DMS 273 treated with DMSO at 0.1 percent for 48 hours (cell line): ENCODE results near the gene CADPS.
"Not testable (repeated sequence)": the region's sequence is repeated elsewhere in the genome, so short reads cannot be mapped to it uniquely, and the experiment has no call there.

Source experiments
- DNase-seq: peaks from one replicate; lab custom pipeline; 2025; lab: John Stamatoyannopoulos, UW

CADPS gene

DNA sequence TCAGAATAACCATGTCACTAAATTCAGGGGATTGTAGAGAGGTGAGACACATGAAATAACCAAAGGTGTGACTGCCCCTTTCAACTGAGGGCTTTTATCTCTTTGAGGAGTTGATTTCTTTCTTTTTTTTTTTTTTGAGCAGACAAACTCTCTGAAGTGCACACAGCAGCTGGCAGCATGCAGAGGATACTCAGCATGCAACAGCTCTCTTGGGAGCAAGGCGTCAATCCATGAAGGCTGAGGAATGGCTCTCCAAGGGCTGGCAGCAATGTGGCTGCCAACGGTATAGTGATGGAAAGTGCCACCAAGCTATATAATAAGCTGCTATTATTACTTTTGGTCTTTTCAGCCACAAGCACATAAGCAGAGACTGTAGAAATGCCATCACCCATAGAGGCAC lies 275.2 kb downstream of the CADPS start:
- DNase-seq: no peak

DNA sequence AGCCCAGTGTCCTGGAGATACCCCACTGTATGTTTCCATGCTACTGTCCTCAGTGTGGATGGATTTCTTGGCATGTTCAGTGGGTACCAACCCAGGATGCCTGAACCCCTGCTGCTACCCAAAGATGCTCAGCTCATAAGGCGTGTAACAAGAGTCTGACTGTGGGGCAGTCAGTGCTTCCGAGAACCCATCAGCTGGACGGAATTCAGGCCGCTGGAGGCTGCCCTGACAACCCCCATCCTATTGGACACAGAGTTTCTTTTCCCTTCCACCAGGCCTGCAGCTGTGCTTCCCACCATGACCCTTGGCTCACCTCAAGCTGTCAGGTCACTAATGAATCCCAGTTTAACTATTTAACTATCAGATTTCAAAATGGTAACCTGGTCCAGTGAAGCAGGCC lies 277.7 kb downstream of the CADPS start:
- DNase-seq: no peak

- DNase-seq: no peak
These were observed 282.8 kb downstream of the CADPS start for GRCh38 chr3:62592408-62592807.

GRCh38 chr3:62589078-62589477 lies 286.1 kb downstream of the CADPS start:
- DNase-seq: no peak

GRCh38 chr3:62587579-62588031 lies 287.6 kb downstream of the CADPS start:
- DNase-seq: peak; percentile 52

DNA sequence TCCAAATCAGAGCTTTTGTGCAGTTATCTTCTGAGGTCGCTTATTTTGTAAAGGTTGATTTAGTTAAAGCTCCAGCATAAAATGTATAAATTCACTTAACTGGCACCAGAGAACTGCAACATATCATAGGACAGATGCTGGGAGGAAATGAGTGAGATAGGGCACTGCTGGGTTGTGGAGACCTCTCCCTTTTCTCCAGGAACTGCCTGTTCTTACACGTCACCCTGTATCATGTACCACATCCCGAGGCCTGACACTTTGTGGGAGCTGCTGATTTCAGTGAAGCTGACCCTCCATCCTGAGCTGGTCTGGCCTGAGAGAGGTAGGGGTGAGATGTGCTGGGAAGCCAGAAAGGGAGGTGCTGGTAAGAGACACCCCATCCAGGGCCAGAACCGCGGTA lies 288.0 kb downstream of the CADPS start:
- no peak for DNase-seq

GRCh38 chr3:62586356-62586755 lies 288.9 kb downstream of the CADPS start:
- no peak for DNase-seq

DNA sequence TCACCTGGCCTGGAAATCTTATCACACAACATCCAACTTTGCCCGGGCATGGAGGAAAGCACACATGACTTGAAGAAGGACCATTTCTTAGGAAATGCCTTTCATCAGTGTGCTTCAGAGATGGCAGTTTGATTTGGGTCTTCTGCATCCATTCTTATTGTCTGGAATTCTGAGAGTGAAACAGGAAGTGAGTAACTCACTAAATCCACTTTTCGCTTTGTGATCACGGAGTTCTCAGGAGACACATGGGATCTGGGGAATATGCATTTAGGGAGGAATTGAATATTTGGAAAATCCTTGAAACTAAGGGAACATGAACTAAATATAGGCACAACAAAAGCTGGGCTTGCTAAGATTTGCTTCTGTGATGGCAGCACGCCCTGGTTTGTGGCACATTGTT lies 289.4 kb downstream of the CADPS start:
- DNase-seq: no peak

DNA sequence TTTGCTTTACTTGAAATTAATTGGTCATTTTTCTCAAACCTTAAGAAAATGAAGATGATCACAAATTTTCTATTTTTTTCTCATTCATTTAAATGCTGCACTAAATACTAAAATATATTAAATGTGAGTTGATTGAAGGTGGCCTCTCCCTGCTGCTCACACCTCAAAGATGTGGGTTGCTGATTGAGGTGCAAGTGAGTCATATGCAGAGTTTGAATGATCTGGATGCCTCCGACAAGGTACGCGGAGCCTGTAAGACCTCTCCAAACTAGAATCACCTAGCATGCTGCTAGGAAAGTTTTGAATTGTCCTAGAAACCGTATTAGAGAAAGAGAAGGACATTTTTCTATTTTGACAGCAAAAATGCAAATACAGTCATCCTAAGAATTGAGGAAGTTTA lies 290.6 kb downstream of the CADPS start:
- DNase-seq: no peak

DNA sequence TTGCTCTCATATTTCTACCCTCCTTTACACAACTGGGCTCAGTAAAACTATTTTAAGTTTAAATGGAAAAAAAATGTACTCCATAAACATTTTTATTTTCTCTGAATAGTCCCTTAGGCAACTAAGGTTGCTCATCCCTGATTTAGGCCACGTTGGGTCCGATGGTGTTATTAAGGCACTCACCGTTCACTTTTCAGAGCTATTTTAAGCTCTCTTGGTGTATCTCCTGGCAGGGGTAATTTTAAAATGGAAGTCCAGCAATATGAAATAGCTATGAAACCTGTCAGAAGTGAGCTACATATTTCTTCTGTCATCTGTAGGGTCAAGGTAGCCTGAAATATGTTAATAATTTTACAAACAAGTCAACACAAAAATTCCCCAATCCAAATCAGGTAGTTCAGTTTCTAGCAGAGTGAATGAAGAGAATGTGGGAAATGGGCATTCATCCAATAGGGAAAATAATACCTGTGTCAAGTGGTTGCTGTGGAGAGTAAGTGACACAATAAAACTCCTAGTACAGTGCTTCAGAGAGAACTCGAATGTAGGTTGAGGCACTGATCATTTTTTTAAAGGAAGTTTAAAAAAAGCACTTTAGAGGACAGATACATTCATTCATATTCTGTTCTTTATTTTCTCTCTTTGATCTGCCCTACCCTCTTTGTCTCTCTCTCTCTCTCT lies 292.6 kb downstream of the CADPS start:
- DNase-seq: no peak

GRCh38 chr3:62580485-62580884 lies 294.7 kb downstream of the CADPS start:
- not testable (repeated sequence) for DNase-seq

GRCh38 chr3:62577153-62577552 lies 298.1 kb downstream of the CADPS start:
- no peak for DNase-seq

GRCh38 chr3:62574266-62574898 lies 300.8 kb downstream of the CADPS start:
- DNase-seq: no peak

DNA sequence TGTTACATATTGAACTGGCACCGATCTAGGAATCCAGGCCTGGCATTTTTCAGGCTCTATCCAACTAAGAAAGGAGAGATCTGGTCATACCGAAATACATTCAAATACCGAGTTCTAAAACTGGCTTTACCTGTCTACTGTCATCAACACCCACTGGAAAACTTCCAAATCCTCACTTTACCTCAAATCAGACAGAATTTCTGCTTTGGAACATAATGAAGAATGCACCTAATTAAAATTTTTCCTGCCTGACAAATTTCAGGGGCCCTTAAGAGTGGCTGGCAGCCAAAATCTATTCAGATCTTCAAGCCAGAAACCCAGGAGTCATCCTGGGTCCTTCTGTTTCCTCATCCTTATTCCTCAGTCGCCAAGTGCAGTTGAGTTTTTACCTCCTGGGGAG lies 303.3 kb downstream of the CADPS start:
- no peak for DNase-seq

DNA sequence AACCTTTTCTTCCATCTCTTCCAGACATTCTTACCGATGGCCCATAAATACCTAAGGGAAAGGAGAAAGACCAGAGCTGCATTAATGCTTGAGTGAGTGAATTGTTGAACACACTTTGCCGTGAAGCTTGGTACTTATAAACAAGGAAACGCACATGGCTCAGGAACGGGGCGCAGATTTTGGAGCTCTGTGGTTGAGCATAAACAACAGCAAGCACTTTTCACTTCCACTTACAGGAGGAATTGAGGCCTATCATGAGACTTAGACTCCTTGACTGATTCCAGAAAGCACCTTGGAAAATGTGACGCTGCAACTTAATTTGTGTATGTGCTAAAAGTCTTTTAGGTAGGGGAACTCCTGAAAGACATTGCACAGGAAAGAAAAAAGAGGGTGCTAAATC lies 304.3 kb downstream of the CADPS start:
- no peak for DNase-seq

- no peak for DNase-seq
These were observed 305.6 kb downstream of the CADPS start for GRCh38 chr3:62569609-62570008.

DNA sequence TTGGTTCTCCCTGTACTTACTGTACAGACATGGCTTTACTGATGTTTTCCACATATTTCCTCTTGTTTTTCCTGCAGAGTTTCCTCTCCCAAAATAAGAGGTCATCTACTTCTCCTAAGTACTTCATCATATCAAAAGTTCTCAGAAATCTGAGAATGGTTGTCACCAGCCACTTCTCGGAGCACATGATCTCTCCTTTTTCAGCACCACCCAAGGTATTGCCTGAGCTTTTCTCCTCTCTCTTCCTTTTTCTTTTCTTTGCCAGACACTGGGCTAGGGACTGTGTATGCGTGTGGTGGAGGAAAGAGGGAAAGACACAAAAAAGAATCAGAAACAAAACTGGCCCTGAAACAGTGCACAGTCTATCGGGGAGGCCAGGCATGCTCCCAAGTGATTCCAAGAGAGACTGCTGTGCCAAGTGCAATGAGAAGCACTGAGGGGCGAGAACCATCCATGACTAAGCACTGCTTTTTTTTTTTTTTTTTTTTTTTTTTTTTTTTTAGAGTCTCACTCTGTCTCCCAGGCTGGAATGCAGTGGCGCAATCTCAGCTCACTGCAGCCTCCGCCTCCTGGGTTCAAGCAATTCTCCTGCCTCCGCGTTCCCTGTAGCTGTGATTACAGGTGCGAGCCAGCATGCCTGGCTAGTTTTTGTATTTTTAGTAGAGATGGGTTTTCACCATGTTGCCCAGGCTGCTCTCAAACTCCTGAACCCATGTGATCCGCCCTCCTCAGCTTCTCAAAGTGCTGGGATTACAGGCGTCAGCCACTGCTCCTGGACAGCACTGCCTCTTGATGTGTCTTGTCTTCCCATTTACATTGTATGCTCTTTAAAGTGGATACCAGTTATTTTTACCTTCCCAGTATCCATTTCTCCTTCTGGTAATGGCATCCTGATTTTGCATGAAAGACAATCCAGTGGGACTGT lies 307.9 kb downstream of the CADPS start:
- DNase-seq: no peak

GRCh38 chr3:62566022-62566557 lies 309.1 kb downstream of the CADPS start:
- no peak for DNase-seq

DNA sequence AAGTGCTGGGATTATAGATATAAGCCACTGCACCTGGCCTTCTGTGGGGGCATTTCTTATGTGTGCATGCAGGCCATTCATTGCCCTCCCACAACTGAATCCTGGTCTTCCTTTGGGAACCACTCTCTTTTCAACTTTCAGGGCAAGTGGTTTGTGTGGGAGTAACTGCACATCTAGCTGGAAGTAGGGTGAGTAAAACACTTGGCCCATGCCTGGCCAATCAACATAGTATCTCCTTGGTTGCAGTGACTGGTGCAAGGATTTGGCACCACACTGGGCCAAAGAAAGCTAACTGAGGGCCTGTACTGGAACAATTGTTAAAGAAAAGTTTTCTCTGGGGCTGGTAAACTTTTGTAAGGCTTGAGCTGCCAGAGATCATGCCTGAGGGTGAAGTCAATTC lies 312.6 kb downstream of the CADPS start:
- DNase-seq: no peak

DNA sequence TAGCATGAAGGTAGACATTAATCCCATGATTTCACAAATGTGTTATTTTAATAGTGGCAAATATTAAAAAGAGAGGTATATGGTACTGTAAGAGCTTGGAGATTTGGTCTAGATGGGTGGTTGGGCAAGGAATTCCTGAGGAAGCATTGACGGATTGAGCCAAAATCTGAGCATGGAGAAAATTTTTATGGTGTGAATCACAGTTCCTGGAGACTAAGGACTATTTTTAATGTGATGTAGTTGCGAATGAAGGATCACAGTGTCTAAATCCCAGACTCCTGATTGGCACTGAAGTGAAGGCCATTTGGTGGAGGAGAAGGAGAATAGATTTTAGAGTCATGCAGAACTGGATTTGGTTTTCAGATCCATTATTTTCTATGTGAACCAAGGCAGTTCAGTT lies 313.2 kb downstream of the CADPS start:
- no peak for DNase-seq

GRCh38 chr3:62559831-62560445 lies 315.3 kb downstream of the CADPS start:
- DNase-seq: no peak

- DNase-seq: no peak
These were observed 316.6 kb downstream of the CADPS start for GRCh38 chr3:62558549-62559112.
